Measurements from ENCODE around the gene UNKL. TPM values are rescaled to one million over a fixed set of nuclear protein-coding genes. Genes with fewer than 3 reads are reported as not detected.

UNKL gene
- total RNA-seq, 2 donors from 2014 or later, result 46.4 to 48.3 TPM

- no peak overlapping the region for H3K27ac ChIP-seq (ENCODE audit: low read depth, low read length)
- peak overlapping the region; percentile 10 for H3K27ac Mint-ChIP-seq
Measured at GRCh38 chr16:1422076-1422475, 7.6 kb upstream of the UNKL start.

GRCh38 chr16:1420111-1420539, 5.6 kb upstream of the UNKL start:
- H3K9me3 ChIP-seq (ENCODE audit: control insufficient read depth, low read length), result peaks cover 6% of the 10 kb centered on the region
- no peak for DNase-seq
- no peaks in the 10 kb centered on the region for H3K36me3 Mint-ChIP-seq (ENCODE audit: low read depth)
- TF ChIP-seq CTCF (conservative IDR thresholded peaks at IDR 0.05), result no peak
- H3K27ac Mint-ChIP-seq, result peak overlapping the region; percentile 95
- no peak overlapping the region for H3K27ac ChIP-seq (ENCODE audit: low read depth, low read length)
- H3K9ac ChIP-seq (ENCODE audit: extremely low read depth, low read length, poor library complexity, severe bottlenecking), result peak overlapping the region; percentile 87
- H3K4me1 Mint-ChIP-seq, result peaks cover 2% of the 10 kb centered on the region
- WGBS, 2 experiments (ENCODE audit: insufficient coverage in 1 of 2, insufficient read length in 1 of 2), result 0 to 4% methylated on average over 9 to 22 of the region's 22 CpGs
- no peaks in the 10 kb centered on the region for H3K27me3 ChIP-seq (ENCODE audit: control insufficient read depth, insufficient read depth, low read length, poor library complexity, severe bottlenecking)
- peak overlapping the region; percentile 81 for H3K4me3 Mint-ChIP-seq
- no peaks in the 10 kb centered on the region for H3K27me3 Mint-ChIP-seq (ENCODE audit: insufficient read depth)
- H3K36me3 ChIP-seq (ENCODE audit: control insufficient read depth, insufficient read depth, low read length), result peaks cover 4% of the 10 kb centered on the region
- H3K4me3 ChIP-seq (ENCODE audit: low read length), result peak overlapping the region; percentile 99
- H3K4me1 ChIP-seq (ENCODE audit: control insufficient read depth, insufficient read depth, low read length), result peaks cover 3% of the 10 kb centered on the region
- peaks cover 5% of the 10 kb centered on the region for H3K9me3 Mint-ChIP-seq

More at GRCh38 chr16:1422076-1422475, 7.6 kb upstream of the UNKL start:
- no peak for TF ChIP-seq CTCF (conservative IDR thresholded peaks at IDR 0.05)
- Histone ChIP-seq H3K9ac (ENCODE audit: extremely low read depth, low read length, poor library complexity, severe bottlenecking) (no peak overlapping the region), H3K9me3 (ENCODE audit: control insufficient read depth, low read length) (peaks cover 6% of the 10 kb centered on the region), H3K4me1 (ENCODE audit: control insufficient read depth, insufficient read depth, low read length) (peaks cover 3% of the 10 kb centered on the region), H3K4me3 (ENCODE audit: low read length) (no peak overlapping the region), H3K36me3 (ENCODE audit: control insufficient read depth, insufficient read depth, low read length) (peaks cover 4% of the 10 kb centered on the region), H3K27me3 (ENCODE audit: control insufficient read depth, insufficient read depth, low read length, poor library complexity, severe bottlenecking) (no peaks in the 10 kb centered on the region)
- no peaks in the 10 kb centered on the region for H3K36me3 Mint-ChIP-seq (ENCODE audit: low read depth)
- H3K4me3 Mint-ChIP-seq, result peak overlapping the region; percentile 81
- WGBS, 2 experiments (ENCODE audit: insufficient coverage in 1 of 2, insufficient read length in 1 of 2), result 90 to 96% methylated on average over 6 to 10 of the region's 10 CpGs
- DNase-seq, result no peak
- peaks cover 6% of the 10 kb centered on the region for H3K4me1 Mint-ChIP-seq
- H3K27me3 Mint-ChIP-seq (ENCODE audit: insufficient read depth), result no peaks in the 10 kb centered on the region
- H3K9me3 Mint-ChIP-seq, result peaks cover 5% of the 10 kb centered on the region

GRCh38 chr16:1416521-1416941, 2.0 kb upstream of the UNKL start:
- Histone ChIP-seq H3K9ac (ENCODE audit: extremely low read depth, low read length, poor library complexity, severe bottlenecking) (no peak overlapping the region), H3K4me1 (ENCODE audit: control insufficient read depth, insufficient read depth, low read length) (peaks cover 3% of the 10 kb centered on the region), H3K27me3 (ENCODE audit: control insufficient read depth, insufficient read depth, low read length, poor library complexity, severe bottlenecking) (no peaks in the 10 kb centered on the region), H3K9me3 (ENCODE audit: control insufficient read depth, low read length) (no peaks in the 10 kb centered on the region), H3K4me3 (ENCODE audit: low read length) (no peak overlapping the region), H3K36me3 (ENCODE audit: control insufficient read depth, insufficient read depth, low read length) (peaks cover 9% of the 10 kb centered on the region), H3K27ac (ENCODE audit: low read depth, low read length) (no peak overlapping the region)
- no peak overlapping the region for H3K27ac Mint-ChIP-seq
- no peak overlapping the region for H3K4me3 Mint-ChIP-seq
- H3K36me3 Mint-ChIP-seq (ENCODE audit: low read depth), result peaks cover 4% of the 10 kb centered on the region
- DNase-seq, result no peak
- TF ChIP-seq CTCF (conservative IDR thresholded peaks at IDR 0.05), result no peak
- no peaks in the 10 kb centered on the region for H3K27me3 Mint-ChIP-seq (ENCODE audit: insufficient read depth)
- peaks cover 2% of the 10 kb centered on the region for H3K4me1 Mint-ChIP-seq
- 90 to 94% methylated on average over 3 of the region's 3 CpGs for WGBS, 2 experiments (ENCODE audit: insufficient coverage in 1 of 2, insufficient read length in 1 of 2)
- no peaks in the 10 kb centered on the region for H3K9me3 Mint-ChIP-seq

Data from endodermal cell (in vitro differentiated cells).